ENCODE results near the gene APPL2.

DNA sequence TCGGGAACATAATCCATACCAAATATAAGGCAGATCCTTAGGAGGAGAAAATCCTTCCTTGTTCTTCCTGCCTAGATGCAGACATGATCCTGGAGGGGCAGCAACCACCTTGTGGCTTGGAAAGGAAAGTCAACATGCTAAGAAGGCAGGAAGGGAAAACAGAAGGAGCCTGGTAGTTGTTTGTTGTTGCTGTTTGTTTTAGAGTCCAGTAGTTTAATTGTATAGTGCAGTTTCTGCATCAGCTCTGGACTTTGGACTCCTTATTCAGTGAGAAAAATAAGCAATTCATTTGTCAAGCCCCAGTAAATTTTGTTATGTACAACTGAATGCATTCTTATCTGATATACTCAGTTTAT, 45.7 kb upstream of the APPL2 start:
- TF ChIP-seq CTCF (IDR thresholded peaks at IDR 0.05) (no peak), POLR2A (IDR thresholded peaks at IDR 0.05) (no peak)

Data from testis (tissue), 2 donors.